Measurements from ENCODE around the gene SLC25A13. TPM values are rescaled to one million over a fixed set of nuclear protein-coding genes. Genes with fewer than 3 reads are reported as not detected.

The SLC25A13 gene
- total RNA-seq, 2 experiments from 2014 or later, result 7.3 to 9.0 TPM

DNA sequence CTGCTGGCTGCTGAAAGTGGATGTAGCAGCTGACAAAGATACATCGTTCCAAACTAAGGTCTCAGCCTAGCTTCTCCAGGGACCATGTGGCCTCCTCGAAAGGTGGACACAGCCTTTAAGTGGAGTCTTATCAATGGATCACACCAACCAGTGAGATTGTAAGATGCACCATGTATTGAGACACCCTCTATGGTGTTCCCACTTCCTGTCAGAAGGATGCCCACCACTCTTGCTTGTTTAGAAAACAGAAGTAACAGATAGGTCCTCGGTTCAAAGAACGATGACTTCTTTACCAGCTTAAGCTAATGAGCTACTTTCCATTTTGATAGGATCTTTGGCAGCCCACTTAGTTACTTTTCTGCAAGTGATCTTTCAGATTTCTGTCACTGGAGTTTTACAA, 34.3 kb downstream of the SLC25A13 start:
- ChIA-PET POLR2A (no interaction called here), CTCF (interaction anchor here (0.9 to 2.3 kb wide), 2 partner anchors 18 to 22 kb away, joined by 3 to 6 read pairs; no protein-coding TSS in a partner anchor)
- H3K4me3 Mint-ChIP-seq, result no peak overlapping the region
- intact Hi-C loops (cut with micrococcal nuclease), result no loop called here
- ATAC-seq (no peak), DNase-seq (no peak)
- peaks cover 18% of the 10 kb centered on the region for H3K9me3 Mint-ChIP-seq
- no peaks in the 10 kb centered on the region for H3K27me3 Mint-ChIP-seq
- no peak overlapping the region for H3K27ac Mint-ChIP-seq
- TF ChIP-seq CTCF (IDR thresholded peaks at IDR 0.05), result no peak
- H3K4me1 Mint-ChIP-seq (ENCODE audit: low read depth), result peaks cover 39% of the 10 kb centered on the region
- peaks cover 42% of the 10 kb centered on the region for H3K36me3 Mint-ChIP-seq (ENCODE audit: low read depth)

DNA sequence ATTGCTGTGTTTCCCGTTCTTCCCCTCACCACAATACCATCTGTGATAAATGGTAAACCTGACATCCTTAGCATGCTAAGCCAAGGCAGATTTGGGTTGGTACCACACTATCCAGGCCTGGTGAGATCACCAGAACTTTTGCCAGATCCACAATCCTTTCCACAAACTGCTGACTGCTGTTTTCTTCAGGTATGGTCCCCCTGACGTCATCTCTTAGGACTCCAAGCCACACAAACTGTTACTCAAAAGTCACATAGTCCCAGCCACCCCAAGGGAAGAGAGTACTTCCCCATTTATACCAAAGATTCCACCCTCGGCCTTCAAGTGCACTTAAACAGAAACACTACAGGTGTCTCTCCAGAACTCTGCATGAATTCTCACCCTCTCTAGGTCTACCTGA, 34.8 kb downstream of the SLC25A13 start:
- no peak for ATAC-seq
- no peaks in the 10 kb centered on the region for H3K27me3 Mint-ChIP-seq
- CTCF ChIA-PET, result interaction anchor here (0.9 to 2.3 kb wide), 2 partner anchors 18 to 22 kb away, joined by 3 to 6 read pairs; no protein-coding TSS in a partner anchor
- H3K4me3 Mint-ChIP-seq, result no peak overlapping the region
- no peak for TF ChIP-seq CTCF (IDR thresholded peaks at IDR 0.05)
- intact Hi-C loops (cut with micrococcal nuclease), result no loop called here
- H3K36me3 Mint-ChIP-seq (ENCODE audit: low read depth), result peaks cover 38% of the 10 kb centered on the region
- no peak overlapping the region for H3K27ac Mint-ChIP-seq
- POLR2A ChIA-PET, result no interaction called here
- DNase-seq, result no peak
- H3K4me1 Mint-ChIP-seq (ENCODE audit: low read depth), result peaks cover 39% of the 10 kb centered on the region
- H3K9me3 Mint-ChIP-seq, result peaks cover 18% of the 10 kb centered on the region

GRCh38 chr7:96285579-96285978, 36.3 kb downstream of the SLC25A13 start:
- Mint-ChIP-seq H3K36me3 (ENCODE audit: low read depth) (peaks cover 27% of the 10 kb centered on the region), H3K9me3 (peaks cover 14% of the 10 kb centered on the region), H3K4me3 (no peak overlapping the region), H3K27me3 (no peaks in the 10 kb centered on the region), H3K27ac (peak overlapping the region; percentile 80), H3K4me1 (ENCODE audit: low read depth) (peaks cover 37% of the 10 kb centered on the region)
- DNase-seq, result peak; percentile 61
- peak; percentile 80 for ATAC-seq
- no peak for TF ChIP-seq CTCF (IDR thresholded peaks at IDR 0.05)
- CTCF ChIA-PET, result interaction anchor here (1.0 kb wide), 1 partner anchor 17 kb away, joined by 3 read pairs; no protein-coding TSS in a partner anchor
- intact Hi-C loops (cut with micrococcal nuclease), result loop anchor here (2.0 kb wide), 1 partner anchor 35 kb away; no protein-coding TSS in a partner anchor
- POLR2A ChIA-PET, result no interaction called here

- Mint-ChIP-seq H3K9me3 (peaks cover 12% of the 10 kb centered on the region), H3K4me1 (ENCODE audit: low read depth) (peaks cover 36% of the 10 kb centered on the region), H3K27me3 (no peaks in the 10 kb centered on the region), H3K36me3 (ENCODE audit: low read depth) (peaks cover 26% of the 10 kb centered on the region), H3K27ac (peak overlapping the region; percentile 80), H3K4me3 (no peak overlapping the region)
- intact Hi-C loops (cut with micrococcal nuclease), result loop anchor here (2.0 kb wide), 1 partner anchor 36 kb away; no protein-coding TSS in a partner anchor
- CTCF ChIA-PET, result no interaction called here
- ATAC-seq, result peak; percentile 72
- peak; percentile 15 for DNase-seq
- POLR2A ChIA-PET, result interaction anchor here (0.7 kb wide), 1 partner anchor 19 kb away, joined by 3 read pairs; no protein-coding TSS in a partner anchor
- TF ChIP-seq CTCF (IDR thresholded peaks at IDR 0.05), result no peak
These were observed 37.1 kb downstream of the SLC25A13 start for GRCh38 chr7:96284835-96285234.

GRCh38 chr7:96284240-96284639, 37.7 kb downstream of the SLC25A13 start:
- Mint-ChIP-seq H3K9me3 (peaks cover 6% of the 10 kb centered on the region), H3K27ac (no peak overlapping the region), H3K27me3 (no peaks in the 10 kb centered on the region), H3K4me1 (ENCODE audit: low read depth) (peaks cover 31% of the 10 kb centered on the region), H3K36me3 (ENCODE audit: low read depth) (peaks cover 22% of the 10 kb centered on the region), H3K4me3 (no peak overlapping the region)
- DNase-seq (no peak), ATAC-seq (no peak)
- intact Hi-C loops (cut with micrococcal nuclease), result loop anchor here (2.0 kb wide), 1 partner anchor 37 kb away; no protein-coding TSS in a partner anchor
- ChIA-PET CTCF (no interaction called here), POLR2A (interaction anchor here (0.7 kb wide), 1 partner anchor 19 kb away, joined by 3 read pairs; no protein-coding TSS in a partner anchor)
- TF ChIP-seq CTCF (IDR thresholded peaks at IDR 0.05), result no peak

Data from activated CD8-positive, alpha-beta T cell treated with anti-CD3 and anti-CD28 coated beads for 36 hours (primary cell).